Fibroblast of skin of left quadriceps (primary cell): ENCODE results near the gene GALE.
"Not testable (repeated sequence)": the region's sequence is repeated elsewhere in the genome, so short reads cannot be mapped to it uniquely, and the experiment has no call there.

ENCODE experiments used
- DNase-seq, 2 experiments: peaks; one replicate each; pipeline ENCODE4 v3.0.0-alpha.2; 2013; ENCODE audit warnings: low read depth in 2 of 2

The GALE gene

DNA sequence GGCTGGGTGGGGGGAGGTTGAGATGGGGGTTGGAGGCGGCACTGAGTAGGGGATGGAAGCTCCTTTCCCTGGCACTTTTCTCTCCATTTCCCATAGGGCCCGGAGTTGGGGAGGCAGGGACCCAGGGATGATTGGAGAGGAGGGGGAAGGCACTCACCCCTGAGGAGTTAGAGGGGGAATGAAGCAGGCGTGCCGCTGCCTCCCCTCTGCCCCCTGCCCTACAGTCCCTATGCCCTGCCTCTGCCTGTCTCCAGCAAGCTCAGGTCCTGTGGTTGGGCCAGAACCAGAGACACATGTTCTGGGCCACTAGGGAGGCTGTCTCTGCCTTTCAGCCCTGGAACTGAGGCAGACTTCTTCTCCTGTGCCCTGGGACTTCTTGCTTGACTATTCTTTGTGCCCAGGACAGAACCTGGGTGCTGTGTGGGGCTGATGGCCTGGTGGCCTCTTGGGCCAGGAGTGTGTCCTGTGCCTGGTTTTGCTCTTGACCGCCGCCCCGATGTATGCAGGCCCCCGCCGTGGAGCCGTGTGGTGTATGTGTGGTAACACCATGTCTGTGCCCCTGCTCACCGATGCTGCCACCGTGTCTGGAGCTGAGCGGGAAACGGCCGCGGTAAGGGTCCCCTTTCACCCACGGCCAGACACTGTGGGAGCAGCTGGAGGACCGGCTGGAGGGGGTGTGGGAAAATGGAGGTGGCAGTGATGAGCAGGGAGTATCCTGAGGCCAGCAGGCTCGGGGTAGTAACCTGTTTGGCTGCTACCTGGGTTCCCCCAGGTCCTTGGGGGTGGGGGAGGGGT, 8.2 kb downstream of the GALE start:
- no peak for DNase-seq

DNA sequence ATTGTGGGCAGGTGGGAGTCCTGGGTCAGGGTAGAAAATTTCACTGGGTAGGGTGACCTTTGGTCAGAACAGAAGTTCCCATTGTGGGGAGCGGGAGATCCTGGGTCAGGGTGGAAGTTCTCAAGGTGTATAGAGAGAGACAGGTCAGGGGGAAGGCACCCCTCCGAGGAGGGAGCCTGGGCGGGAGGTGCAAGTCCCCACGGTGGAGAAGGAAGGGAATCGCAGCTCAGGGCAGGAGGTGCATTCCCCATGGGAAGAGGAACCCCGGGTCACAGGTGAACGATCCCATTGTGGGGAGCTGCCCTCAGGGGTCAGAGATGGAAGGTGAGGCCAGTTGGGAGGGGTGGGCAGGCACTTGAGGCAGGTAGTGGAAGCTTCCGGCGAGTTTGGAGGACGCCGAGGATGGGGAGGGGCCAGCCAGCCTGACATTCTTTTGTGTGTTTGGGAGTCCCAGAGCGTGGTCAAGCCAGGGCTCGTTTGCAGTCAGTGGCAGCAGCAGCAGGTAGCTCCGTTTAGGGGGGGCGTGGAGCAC, 9.0 kb downstream of the GALE start:
- no peak for DNase-seq

DNA sequence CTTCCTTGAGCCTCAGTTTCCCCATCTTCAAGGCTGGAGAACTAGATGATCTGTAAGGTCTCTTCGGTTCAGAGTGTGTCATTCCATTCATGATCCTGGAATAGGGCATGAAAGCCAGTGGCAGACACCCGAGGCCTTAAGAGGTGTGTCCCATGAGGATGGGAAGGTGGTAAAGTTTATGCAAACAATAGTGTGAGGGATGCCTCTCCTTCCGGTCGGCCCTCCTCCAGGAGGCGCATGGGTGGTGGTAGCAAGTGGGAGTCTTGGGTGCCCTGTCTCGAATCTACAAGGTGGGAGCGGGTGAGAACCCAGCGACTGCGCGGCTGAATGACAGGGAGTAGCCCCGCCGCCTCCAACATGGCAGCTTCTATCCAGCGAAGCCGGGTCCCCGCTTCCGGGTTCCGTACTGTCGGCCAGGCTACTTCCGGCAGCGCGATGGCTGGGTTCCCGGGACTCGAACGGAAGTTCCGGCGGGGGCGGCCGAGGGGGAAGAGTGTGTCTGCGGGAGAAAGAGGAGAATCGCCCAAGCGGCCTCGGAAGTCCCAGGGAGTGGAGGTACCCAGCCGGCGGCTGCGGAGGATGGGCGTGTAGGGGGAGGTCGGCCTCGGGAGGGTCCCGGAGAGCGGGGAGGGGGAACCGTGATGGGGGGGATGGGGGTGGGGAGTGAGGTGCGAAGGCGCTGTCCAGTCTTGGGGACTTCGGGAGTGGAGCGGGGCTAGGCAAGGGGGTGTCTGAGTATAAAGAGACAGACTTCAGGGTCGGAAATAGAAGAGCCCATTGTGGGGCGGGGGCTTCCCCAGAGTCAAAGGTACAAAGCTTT, 9.6 kb downstream of the GALE start, which contains the start of gene LYPLA2:
TSS of gene LYPLA2 (plus strand) at position 450 of the 820 bp plus-strand sequence. CDS start 1,538 bp downstream, outside the sequence.
- DNase-seq = peak; percentile 73

DNA sequence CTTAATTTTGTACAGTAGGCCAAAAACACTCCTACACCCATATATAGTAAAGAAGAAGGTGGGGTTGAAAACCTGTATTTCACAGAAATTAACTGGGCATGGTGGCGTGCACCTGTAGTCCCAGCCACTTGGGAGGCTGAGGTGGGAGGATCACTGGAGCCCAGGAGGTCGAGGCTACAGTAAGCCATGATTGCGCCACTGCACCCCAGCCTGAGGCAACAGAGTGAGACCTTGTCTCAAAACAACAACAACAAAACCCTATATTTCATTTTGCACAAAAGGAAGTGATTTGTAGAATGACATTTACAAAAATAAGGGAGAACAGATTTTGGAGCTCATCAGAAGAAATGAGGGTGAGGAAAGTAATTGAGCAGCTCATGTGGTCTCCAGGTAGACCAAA, 11.9 kb downstream of the GALE start:
- DNase-seq = no peak

DNA sequence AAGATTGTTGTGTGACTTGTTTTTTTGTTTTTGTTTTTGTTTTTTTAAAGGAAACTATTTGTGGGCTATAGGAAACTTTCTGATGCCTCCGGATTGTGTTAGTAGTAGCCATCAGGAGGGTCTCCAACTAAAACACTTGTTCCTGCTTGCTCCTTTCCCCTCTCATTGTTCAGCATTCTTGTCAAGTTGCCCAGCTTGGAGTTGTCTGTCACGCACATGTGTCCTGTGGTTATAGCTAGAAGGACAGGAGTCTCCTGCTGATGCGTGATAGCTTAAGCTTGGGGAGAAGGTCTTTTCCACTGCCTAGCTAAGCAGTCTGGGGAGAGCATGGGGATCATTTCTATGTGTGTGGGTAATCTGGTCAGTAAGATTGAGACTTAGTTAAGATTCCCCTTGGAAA, 12.9 kb downstream of the GALE start:
- no peak for DNase-seq

DNA sequence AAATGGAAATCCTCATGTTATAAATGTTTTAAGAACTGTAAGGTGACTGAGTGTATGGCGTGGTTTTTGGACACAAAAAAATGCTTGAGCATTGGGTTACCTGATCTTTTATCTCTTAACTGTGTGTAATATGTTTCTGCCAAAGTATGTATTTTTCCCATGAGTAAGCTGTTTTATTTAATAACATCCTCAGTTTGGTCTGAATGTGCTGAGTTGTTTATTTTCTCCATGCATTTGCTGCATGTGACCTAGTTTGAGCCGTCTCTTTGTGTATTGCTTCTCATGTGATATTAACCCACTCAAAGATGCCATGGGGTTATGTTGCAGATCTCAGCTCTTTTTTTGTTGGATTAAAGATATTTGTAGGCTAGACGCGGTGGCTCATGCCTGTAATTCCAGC, 15.7 kb downstream of the GALE start:
- no peak for DNase-seq

DNA sequence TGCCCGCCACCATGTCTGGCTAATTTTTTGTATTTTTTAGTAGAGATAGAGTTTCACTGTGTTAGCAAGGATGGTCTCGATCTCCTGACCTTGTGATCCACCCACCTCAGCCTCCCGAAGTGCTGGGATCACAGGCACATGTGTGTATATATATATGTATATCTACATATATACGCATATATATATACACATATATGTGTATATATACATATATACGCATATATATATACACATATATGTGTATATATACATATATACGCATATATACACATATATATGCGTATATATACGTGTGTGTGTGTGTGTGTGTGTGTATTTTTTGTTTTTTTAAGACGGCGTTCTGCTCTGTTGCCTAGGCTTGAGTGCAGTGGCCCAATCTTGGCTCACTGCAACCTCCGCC, 17.4 kb downstream of the GALE start:
- not testable (repeated sequence) for DNase-seq

DNA sequence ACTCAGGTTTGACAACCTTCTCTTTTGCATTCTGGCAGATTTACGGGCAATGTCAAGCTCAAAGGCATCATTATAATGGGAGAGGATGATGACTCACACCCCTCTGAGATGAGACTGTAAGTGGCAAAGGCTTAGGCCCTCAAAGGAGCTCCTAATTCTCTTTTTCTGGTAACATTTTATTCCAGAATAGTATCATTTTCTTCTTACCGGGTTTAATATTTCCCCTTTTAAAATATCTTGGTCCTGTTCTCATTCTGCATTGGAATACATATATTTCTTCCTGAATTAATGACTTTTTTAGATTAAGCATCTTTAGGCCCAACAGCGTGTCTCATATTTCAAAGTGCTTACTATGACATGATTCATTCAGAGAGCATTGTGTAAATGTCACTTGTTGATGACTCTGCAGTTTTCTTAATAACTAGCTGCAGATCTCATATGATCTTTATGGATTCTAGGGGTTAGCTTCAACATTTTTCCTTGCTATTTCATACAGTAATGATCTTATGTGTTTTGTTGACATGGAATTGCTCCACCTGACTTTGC, 20.7 kb downstream of the GALE start:
- DNase-seq = no peak

DNA sequence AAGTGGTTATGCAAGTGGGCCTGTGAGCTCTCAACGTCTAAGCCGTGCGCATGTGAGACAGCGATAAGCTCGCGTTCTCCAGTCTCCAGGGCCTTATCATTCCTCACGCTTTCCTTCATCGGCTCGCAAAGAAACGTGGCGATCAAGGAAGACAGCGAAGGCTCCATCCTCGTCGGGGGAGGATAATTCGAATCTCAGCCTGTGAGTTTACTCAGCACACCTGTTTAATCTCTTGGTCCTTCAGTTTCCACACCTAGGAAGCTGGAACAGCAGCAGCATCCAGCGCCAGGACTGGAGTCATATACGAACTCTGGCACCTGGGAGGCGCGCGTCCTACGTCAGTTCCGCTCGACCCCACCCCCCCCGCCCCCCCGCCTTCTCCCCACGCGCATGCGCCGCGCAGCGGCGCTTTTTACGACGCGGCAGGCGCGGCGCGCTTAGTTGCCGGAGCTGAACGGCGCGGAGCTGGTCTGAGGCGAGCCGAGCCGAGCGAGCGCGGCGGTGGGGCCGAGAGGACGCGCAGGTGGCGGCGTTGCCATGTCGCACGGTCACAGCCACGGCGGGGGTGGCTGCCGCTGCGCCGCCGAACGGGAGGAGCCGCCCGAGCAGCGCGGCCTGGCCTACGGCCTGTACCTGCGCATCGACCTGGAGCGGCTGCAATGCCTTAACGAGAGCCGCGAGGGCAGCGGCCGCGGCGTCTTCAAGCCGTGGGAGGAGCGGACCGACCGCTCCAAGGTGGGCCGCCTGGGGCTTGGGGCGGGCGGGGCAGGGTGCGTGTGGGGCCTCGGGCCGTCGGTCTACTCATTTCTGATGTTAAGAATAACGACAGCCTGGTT, 22.4 kb downstream of the GALE start, which contains the start of gene PITHD1:
TSS of gene PITHD1 (plus strand) at position 440 of the 836 bp plus-strand sequence. CDS start at position 538, 98 bp downstream.
- DNase-seq = peak; percentile 46 to 56

DNA sequence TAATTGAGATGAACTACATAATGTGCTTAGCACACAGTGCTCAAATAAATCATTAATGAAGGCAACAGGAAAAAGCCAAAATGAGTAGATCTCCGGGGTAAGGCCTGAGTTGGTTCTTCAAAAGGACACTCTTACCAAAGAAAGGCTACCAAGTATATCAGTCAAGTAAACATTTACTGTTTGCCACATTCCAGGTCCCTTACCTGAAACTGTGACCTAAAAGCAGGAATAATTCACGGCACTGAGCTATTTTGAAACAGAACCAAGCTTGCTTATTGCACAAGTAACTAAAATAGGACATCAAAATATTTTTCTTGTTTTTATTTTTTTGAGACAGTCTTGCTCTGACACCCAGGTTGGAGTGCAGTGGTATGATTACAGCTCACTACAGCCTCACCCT, 24.3 kb downstream of the GALE start:
- no peak for DNase-seq

DNA sequence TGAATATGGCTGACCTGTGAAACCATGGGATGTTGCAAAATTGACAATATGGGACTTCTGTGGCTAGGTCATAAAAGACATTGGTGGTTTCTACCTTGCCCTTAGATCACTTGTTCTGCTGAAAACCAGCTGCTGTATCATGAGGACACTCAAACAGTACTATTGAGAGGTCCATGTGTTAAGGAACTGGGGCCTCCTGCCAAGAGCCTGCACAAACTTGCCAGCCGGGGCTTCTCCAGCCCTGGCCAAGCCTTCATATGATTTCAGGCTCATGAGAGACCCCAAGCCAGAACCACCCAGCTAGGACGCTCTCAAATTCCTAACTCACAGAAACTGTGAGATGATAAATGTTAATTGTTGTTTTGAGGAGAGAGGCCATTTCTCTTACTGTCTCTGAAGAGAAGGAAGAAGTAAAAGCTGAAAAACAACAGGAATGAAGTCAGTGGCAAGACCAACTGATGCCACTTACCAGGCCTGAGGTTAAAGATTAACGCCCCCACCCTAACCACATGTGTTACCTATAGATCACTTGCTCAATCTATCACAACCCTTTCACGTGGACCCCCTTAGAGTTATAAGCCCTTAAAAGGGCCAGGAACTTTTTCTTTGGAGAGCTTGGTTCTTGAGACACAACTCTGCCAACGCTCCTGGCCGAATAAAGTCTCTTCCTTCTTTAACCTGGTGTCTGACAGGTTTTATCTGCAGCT, 26.2 kb downstream of the GALE start:
- no peak for DNase-seq

DNA sequence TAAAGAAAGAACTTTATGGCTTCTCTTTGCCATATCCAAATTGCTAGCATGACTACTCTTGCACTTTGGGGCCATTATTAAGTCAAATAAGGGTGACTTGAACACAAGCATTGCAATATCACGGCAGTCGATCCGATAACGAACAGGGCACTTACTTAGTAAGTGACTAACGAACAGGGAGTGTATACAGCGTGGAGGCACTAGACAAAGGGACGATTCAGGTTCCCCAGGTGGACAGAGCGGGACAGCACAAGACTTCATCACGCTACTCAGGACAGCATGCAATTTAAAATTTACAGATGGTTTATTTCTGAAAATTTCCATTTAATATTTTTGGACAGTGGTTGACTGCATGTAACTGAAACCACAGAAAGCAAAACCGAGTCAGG, 27.7 kb downstream of the GALE start:
- no peak for DNase-seq

DNA sequence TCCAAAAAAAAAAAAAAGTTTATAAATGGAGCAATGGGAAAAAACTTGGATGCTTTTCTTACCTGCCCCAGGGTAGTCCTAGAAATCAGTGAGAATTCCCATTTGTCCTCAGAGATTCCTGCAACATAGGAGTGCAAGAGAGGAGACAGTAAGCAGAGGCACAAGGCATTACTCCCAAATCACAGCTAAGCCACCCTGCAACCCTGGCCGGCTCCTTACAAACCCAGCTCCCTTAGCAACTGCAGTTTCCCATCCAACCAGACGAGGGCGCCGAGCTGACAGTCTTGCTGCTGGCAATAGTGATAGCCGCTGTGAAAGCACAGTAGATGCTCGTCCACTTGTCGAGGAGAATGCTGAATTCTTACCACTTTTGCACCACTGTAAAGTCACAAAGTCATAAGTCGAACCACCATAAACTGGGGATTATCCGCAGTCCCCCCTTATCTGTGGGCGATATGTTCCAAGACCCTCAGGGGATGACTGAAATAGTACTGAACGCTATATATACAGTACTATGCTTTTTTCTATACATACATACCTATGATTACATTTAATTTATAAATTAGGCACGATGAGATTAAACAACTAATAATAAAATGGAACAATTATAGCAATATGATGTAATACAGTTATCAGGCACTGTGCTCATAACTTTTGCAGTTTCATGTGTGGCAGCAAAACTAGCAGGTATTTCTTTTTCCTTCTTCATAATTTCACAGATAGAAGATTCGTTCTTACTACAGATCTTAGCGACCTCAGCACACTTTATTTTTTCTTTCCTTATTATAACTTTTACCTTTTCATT, 28.3 kb downstream of the GALE start:
- peak; percentile 43 to 44 for DNase-seq

DNA sequence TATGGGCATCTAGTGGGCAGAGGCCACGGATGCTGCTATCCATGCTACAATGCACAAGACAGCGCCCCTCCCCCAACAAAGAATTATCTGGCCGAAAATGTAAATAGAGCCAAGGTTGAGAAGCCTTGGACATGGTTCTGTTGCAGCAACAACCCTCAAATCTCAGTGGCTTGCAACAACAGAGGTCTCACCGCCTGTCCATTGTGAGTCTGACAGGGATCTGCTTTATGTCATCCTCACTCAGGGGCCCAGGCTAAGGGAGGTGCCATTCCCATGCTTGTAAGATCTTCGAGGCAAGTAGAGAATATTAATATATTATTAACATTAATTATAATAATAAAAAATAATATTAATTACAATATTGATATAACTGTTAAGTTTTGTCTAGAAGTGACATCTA, 31.8 kb downstream of the GALE start:
- no peak for DNase-seq

DNA sequence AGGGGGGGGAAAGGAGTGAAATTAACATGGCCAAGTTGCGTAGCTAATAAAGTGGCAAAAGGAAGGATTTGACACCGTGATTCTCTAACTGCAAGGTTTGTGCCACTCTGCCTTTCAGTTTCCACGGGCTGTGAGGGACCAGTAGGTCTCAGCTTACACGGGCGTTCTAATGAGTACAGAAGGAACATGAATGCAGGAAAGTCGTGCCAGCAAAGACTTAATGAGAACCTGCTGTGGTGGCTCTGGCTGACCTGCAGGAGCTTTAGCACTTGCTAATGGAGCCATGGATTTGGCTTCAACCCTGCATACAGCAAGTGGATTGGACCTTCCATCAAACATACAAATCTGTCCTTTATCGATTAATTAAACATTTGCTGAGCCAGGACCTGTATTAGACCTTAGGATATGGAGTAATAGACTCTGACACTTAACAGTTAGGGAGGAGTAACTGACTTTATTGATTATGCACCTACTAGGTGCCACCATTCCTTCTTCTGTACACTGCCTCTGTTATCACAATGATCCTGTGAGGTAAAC, 37.4 kb downstream of the GALE start:
- no peak for DNase-seq

DNA sequence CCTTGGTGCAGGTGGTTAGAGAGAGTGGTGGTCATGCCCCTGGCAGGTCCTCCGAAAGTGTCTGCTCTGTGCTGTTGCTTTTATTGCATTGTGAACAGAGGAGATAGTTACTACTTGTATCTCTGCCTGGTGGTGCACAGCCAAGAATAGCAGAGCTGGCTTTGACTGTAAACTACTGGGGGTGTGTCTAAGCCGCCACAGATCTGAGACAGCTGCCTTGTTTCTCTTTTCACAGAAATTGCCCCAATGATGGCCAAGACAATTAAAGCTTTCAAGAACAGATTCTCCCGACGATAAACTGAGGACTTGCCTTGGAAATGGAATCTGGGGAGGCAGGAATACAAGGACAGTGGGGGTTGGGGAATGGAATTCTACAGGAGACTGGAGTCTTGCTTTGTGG, 41.3 kb downstream of the GALE start:
- DNase-seq = no peak

DNA sequence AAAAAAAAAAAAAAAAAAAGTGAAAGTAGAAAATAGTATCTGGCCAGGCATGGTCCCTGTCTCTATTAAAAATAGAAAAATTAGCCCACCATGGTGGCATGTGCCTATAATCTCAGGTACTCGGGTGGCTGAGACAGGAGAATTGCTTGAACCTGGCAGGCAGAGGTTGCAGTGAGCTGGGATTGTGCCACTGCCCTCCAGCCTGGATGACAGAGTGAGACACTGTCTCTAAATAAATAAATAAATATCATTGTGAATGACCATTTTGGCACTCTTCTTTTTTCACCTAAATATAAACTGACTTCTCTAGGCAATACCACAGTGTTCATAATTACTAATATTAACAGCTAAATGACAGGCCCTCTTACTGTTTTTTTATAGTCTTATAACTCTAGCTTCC, 42.7 kb downstream of the GALE start:
- DNase-seq = no peak

DNA sequence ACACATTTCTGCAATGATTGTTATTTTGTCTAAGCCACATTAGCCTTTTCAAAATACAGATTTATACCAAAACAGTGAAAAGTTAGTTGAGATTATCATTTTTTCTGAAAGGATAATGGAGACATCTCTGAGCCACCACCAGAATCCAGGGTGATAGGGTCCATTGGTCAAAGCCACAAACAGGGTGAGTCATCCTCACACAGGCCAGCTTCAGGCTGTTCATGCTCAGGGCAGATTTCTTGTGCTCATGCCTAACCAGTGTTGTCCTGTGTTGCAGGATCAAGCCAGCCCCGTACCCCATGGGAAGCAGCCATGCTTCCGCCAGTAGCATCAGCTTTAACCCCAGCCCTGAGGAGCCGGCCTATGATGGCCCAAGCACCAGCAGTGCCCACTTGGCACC, 43.9 kb downstream of the GALE start:
- DNase-seq = no peak

DNA sequence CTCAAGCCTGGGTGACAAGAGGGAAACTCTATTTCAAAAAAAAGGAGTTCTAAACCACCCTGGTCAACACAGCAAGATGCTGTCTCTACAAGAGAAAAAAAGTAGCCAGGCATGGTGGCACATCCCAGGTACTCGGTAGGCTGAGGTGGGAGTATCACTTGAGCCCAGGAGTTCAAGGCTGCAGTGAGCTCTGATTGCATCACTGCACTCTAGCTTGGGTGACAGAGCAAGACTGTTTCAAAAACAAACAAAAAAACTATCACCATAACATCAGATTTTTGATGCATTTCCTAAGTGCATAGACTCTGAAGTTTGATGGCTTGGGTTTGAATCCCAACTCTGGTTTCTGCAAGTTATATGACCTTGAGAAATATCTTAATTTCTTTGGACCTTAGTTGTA, 47.6 kb downstream of the GALE start:
- DNase-seq = no peak

DNA sequence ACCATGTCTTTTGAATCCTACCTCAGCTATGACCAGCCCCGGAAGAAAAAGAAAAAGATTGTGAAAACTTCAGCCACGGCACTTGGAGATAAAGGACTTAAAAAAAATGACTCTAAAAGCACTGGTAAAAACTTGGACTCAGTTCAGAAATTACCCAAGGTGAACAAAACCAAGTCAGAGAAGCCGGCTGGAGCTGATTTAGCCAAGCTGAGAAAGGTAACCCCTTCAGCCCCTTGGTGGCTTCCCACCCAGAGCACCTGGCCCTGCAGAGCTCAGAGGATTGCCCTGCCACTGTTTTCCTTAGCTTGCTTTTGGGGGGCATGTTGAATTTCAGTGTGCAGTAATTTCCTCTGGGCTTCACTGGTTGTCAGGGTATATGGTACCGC, 48.7 kb downstream of the GALE start:
- no peak for DNase-seq
